ENCODE results near the gene OSBP.
"Not testable (repeated sequence)": the region's sequence is repeated elsewhere in the genome, so short reads cannot be mapped to it uniquely, and the experiment has no call there.

Gene OSBP

DNA sequence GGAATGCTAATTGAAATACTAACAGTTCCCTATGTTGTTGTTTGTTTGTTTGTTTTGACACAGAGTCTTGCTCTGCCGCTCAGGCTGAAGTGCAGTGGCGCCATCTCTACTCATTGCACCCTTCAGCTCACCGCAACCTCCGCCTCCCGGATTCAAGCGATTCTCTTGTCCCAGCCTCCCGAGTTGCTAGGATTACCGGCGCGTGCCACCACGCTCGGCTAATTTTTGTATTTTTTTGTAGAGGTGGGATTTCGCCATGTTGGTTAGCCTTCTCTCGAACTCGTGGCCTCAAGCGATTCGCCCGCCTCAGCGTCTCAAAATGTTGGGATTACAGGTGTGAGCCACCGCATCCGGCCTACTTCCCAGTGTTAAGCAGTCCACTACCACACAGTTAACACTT lies 62.3 kb downstream of the OSBP start:
- H3K27me3 Mint-ChIP-seq: peaks cover 5% of the 10 kb centered on the region in 2 donors
- H3K27ac Mint-ChIP-seq: no peak overlapping the region
- no peaks in the 10 kb centered on the region for H3K9me3 Mint-ChIP-seq
- no peak overlapping the region for H3K4me3 Mint-ChIP-seq
- peaks cover 0 to 14% of the 10 kb centered on the region in 2 donors for H3K36me3 Mint-ChIP-seq
- no peak for DNase-seq
- no peak for ATAC-seq (replicated peaks)
- H3K4me1 Mint-ChIP-seq: peaks cover 32 to 52% of the 10 kb centered on the region in 2 donors

DNA sequence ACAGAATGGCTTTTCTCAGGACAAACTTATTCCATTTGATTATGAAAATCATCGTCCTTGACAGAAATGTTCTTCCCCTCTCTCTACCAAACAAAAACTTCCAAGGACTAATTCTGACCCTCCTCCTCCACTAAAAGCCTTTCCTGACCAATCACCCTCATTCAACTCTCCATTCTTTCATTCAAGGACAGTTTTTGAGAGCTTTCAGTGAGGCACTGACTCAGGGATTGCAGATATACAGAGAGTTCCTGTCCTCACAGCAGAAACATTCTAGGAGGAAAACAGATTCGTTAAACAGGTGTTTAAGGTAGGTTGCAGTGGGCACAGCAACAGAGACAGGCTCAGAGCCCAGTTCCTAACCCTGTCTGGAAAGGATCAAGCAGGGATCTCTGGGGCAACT lies 62.7 kb downstream of the OSBP start:
- Mint-ChIP-seq H3K9me3 (no peaks in the 10 kb centered on the region), H3K4me3 (no peak overlapping the region), H3K4me1 (peaks cover 32 to 52% of the 10 kb centered on the region in 2 donors), H3K36me3 (peaks cover 0 to 14% of the 10 kb centered on the region in 2 donors), H3K27ac (no peak overlapping the region), H3K27me3 (peaks cover 5% of the 10 kb centered on the region in 2 donors)
- no peak for ATAC-seq (replicated peaks)
- DNase-seq: no peak

DNA sequence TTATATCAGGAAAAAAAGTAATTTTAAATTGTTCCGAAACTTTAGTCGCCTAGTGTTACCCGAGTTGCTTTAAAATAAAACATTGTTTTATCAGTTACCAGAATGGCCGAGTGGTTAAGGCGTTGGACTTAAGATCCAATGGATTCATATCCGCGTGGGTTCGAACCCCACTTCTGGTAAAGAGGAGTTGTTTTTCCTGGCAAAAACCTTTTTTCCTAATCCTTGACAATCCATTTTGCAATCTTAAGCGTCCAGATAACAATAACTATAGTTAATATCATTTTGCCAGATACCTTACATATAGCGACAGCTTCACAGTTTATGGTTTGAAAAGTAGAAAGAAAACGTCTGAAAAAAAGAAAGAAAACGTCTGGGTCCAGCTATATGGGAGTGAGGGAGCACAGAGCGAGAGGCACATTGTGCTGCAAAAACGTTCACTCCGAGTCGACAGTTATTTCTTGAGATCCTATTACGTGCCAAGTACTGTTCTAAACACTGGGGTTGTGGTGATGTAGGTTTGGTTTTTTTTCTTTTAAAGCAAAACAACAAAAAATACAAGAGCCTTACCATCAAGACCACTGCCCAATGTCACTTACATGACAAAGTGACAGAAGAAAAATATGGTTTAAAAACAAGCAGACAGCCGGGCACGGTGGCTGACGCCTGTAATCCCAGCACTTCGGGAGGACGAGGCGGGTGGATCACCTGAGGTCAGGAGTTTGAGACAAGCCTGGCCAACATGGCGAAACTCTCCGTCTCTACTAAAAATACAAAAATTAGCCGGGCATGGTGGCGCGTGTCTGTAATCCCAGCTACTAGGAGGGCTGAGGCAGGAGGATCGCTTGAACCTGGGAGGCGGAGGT lies 63.7 kb downstream of the OSBP start:
- ATAC-seq (replicated peaks) (no peak), DNase-seq (no peak)
- Mint-ChIP-seq H3K4me1 (peaks cover 26 to 46% of the 10 kb centered on the region in 2 donors), H3K36me3 (peaks cover 0 to 14% of the 10 kb centered on the region in 2 donors), H3K27ac (peak overlapping the region; percentile 59), H3K4me3 (peak overlapping the region; percentile 16 to 91), H3K9me3 (no peaks in the 10 kb centered on the region), H3K27me3 (peaks cover 5% of the 10 kb centered on the region in 2 donors)

DNA sequence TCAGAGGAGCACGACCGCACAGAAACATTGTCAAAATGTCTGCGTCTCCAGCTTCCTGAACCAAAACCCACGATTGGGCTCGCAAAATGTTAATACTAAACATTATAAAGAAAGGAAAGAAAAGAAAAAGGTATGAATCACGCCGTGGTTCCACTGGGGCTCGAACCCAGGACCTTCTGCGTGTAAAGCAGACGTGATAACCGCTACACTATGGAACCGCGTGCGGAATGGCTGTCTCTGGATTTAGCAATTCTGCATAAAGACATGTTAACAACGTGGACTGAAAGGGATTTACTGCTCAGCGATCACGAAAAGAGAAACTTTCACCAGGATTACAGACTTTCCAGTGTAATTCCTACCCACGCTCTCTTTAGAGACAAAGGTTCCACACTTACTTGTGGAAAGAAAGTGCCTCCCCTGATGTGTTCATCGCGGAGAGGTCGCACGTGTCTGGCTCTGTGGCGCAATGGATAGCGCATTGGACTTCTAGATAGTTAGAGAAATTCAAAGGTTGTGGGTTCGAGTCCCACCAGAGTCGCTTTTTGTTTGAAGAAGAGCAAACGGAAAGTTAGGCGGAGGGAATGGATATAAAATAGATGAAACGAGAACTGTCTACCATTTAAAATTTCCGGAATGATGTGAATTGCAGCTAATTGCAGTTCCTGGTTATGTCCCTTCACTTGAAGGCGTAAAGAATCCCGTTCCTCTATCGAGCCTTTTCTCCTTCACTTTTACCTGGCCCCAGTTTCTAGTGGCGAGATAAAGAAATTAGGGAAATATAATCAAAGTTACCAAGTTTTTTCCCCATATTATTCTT lies 64.5 kb downstream of the OSBP start:
- peaks cover 0 to 12% of the 10 kb centered on the region in 2 donors for H3K36me3 Mint-ChIP-seq
- no peaks in the 10 kb centered on the region for H3K9me3 Mint-ChIP-seq
- peaks cover 5% of the 10 kb centered on the region in 2 donors for H3K27me3 Mint-ChIP-seq
- ATAC-seq (replicated peaks) (peak; percentile 59 to 64), DNase-seq (peak; percentile 68)
- peak overlapping the region; percentile 82 to 91 for H3K4me3 Mint-ChIP-seq
- H3K27ac Mint-ChIP-seq: peak overlapping the region; percentile 98
- peaks cover 22 to 39% of the 10 kb centered on the region in 2 donors for H3K4me1 Mint-ChIP-seq

DNA sequence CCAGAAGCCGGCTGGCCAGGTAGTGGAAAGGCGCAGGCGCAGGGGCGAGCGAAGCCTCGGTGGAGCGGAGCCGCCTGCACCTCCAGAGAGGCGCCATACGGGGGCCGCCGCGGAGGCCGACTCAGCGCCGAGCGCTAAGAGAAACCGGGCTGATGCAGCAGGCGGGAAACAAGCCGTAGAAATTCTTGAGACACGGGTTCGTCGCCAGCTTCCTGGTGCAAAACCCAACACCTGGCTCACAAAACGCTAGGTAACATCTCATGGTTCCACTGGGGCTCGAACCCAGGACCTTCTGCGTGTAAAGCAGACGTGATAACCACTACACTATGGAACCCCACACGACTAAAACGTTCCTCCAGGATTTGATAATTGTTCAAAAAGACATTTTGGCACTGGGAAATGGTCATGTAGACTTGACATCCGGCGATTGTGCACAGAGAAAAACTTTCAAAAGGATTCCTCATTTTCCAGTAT lies 65.2 kb downstream of the OSBP start:
- Mint-ChIP-seq H3K4me1 (peaks cover 17 to 33% of the 10 kb centered on the region in 2 donors), H3K4me3 (peak overlapping the region; percentile 82 to 91), H3K36me3 (peaks cover 0 to 10% of the 10 kb centered on the region in 2 donors), H3K9me3 (no peaks in the 10 kb centered on the region), H3K27me3 (peaks cover 5% of the 10 kb centered on the region in 2 donors), H3K27ac (peak overlapping the region; percentile 98)
- DNase-seq (peak; percentile 93), ATAC-seq (replicated peaks) (peak; percentile 91 to 92)

DNA sequence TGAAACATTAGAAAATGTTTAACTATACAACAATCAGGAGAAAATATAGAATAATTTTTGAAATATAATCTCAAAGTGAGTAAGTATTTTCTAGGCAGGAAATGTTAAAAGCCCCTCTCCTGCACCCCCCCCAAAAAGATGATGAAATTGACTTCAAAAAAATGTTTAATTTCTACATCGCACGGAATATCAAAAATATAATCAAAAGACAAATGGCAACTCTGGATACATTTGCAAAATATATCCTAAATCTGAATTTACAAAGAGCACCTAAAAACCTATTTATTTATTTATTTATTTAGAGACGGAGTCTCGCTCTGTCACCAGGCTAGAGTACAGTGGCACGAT lies 67.3 kb downstream of the OSBP start:
- Mint-ChIP-seq H3K4me3 (no peak overlapping the region), H3K36me3 (peaks cover 0 to 10% of the 10 kb centered on the region in 2 donors), H3K4me1 (peaks cover 13 to 19% of the 10 kb centered on the region in 2 donors), H3K27ac (no peak overlapping the region), H3K27me3 (peaks cover 0 to 9% of the 10 kb centered on the region in 2 donors), H3K9me3 (no peaks in the 10 kb centered on the region)
- ATAC-seq (replicated peaks) (no peak), DNase-seq (no peak)

DNA sequence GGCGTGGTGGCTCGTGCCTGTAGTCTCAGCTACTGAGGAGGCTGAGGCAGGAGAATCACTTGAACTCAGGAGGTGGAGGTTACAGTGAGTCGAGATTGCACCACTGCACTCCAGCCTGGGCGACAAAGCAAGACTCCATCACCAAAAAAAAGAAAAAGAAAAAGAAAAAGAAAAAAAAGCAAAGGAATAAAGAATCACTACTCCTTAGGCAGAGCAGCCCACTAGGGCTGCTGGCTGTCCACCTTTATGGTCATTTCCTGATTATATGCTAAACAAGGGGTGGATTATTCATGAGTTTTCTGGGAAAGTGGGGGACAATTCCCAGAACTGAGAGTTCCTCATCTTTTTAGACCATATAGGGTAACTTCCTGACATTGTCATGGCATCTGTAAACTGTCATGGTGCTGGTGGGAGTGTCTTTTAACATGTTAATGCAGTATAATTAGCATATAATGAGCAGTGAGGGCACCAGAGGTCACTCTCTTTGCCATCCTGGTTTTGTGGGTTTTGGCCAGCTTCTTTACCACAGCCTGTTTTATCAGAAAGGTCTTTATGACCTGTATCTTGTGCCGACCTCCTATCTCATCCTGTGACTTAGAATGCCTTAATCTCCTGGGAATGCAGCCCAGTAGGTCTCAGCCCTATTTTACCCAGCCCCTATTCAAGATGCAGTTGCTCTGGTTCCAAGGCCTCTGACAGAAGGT lies 67.8 kb downstream of the OSBP start:
- not testable (repeated sequence) for DNase-seq; H3K9me3 Mint-ChIP-seq; H3K27me3 Mint-ChIP-seq; H3K36me3 Mint-ChIP-seq; ATAC-seq (replicated peaks); H3K4me3 Mint-ChIP-seq; H3K27ac Mint-ChIP-seq
- H3K4me1 Mint-ChIP-seq: peaks cover 13 to 18% of the 10 kb centered on the region in 2 donors

DNA sequence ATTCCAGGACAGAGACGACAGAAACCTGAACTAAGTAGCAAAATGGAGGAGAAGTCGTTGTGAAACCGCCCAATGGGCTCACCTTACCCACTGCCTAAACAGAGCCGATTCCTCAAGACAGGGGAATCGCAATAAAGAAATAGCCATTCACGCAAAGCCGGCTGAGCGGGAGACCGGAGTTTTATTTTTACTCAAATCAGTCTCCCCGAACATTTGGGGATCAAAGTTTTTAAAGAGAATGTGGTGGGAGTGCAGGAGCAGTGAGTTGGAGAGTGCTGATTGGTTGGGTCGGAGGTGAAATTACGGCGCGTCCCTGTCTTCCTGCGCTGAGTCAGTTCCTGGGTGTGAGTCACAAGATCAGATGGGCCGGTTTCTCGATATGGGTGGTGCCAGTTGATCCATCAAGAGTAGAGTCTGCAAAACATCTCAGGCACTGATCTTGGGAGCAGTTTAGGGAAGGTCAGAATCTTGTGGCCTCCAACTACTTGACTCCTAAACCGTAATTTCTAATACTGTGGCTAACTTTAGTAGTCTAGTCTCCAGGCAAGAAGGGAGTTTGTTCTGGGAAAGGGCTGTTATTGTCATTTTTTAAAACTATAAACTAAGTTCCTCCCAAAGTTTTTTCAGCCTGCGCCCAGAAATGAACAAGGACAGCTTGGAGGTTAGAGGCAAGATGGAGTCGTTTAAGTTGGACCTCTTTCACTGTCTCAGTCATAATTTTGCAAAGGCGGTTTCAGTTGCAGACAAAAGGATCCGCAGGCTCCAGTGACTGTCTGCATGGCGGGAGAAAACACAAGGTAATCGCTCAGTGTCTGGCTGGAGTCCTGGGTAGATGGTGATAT lies 70.2 kb downstream of the OSBP start:
- H3K27me3 Mint-ChIP-seq: peaks cover 0 to 6% of the 10 kb centered on the region in 2 donors
- ATAC-seq (replicated peaks): no peak
- H3K36me3 Mint-ChIP-seq: peaks cover 0 to under 1% of the 10 kb centered on the region in 2 donors
- H3K9me3 Mint-ChIP-seq: no peaks in the 10 kb centered on the region
- no peak overlapping the region for H3K4me3 Mint-ChIP-seq
- H3K4me1 Mint-ChIP-seq: peaks cover 3 to 8% of the 10 kb centered on the region in 2 donors
- H3K27ac Mint-ChIP-seq: no peak overlapping the region
- DNase-seq: no peak

DNA sequence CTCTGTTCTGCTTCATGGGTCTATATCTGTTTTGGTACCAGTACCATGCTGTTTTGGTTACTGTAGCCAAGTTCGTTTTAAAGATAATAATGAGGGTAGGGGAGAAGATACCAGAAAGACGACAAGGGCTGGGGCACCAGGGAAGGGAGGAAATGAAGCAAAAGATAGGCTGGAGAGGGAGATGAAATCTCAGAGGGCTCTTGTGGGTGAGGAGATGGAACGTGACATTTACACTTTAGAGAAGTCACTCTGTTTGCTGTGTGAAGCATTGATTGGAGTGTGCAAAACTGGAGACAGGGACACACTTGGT lies 70.8 kb downstream of the OSBP start:
- no peak for DNase-seq
- H3K4me3 Mint-ChIP-seq: no peak overlapping the region

DNA sequence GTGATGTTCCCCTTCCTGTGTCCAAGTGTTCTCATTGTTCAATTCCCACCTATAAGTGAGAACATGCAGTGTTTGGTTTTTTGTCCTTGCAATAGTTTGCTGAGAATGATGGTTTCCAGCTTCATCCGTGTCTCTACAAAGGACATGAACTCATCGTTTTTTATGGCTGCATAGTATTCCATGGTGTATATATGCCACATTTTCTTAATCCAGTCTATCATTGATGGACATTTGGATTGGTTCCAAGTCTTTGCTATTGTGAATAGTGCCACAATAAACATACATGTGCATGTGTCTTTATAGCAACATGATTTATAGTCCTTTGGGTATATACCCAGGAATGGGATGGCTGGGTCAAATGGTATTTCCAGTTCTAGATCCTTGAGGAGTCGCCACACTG lies 71.9 kb downstream of the OSBP start:
- not testable (repeated sequence) for H3K4me1 Mint-ChIP-seq; H3K9me3 Mint-ChIP-seq; H3K36me3 Mint-ChIP-seq; H3K27ac Mint-ChIP-seq; H3K27me3 Mint-ChIP-seq; H3K4me3 Mint-ChIP-seq; ATAC-seq (replicated peaks); DNase-seq

More for the DNA sequence above, 70.8 kb downstream of the OSBP start:
- Mint-ChIP-seq H3K9me3 (no peaks in the 10 kb centered on the region), H3K4me1 (peaks cover 3 to 5% of the 10 kb centered on the region in 2 donors), H3K27me3 (peaks cover 0 to 5% of the 10 kb centered on the region in 2 donors), H3K27ac (no peak overlapping the region), H3K36me3 (no peaks in the 10 kb centered on the region)
- no peak for ATAC-seq (replicated peaks)

DNA sequence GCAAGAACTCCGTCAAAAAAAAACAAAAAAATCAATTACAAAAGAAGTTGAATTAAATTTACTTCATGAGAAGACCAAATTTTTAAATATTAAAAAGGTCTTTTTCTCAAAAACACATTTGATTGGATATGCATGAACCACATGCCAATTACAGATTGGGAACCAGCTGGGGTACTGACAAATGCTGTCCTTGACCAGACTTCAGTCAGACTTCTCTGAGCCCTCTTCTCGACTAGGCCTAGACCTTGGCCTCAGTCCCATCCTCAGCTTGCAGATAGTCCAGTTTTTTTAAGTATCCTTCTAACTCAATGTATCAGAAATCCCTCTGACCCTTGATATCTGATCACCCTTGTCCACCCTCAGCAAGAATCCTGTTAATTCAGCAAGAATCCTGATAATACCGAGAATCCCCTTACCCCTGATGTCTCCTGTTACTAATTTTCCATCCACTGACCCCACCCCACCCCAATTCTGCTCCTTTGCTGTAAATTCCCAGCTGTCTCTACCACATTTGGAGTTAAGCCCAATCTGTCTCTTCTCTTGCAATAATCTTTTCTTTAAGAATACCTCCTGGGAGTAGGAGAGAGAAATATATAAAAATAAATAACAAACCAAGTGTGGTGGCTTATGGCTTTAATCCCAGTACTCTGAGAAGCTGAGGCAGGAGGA lies 73.3 kb downstream of the OSBP start:
- Mint-ChIP-seq H3K9me3 (no peaks in the 10 kb centered on the region), H3K27ac (no peak overlapping the region), H3K4me3 (no peak overlapping the region), H3K27me3 (peaks cover 0 to 5% of the 10 kb centered on the region in 2 donors), H3K4me1 (peaks cover 0 to 8% of the 10 kb centered on the region in 2 donors), H3K36me3 (no peaks in the 10 kb centered on the region)
- ATAC-seq (replicated peaks) (no peak), DNase-seq (no peak)

DNA sequence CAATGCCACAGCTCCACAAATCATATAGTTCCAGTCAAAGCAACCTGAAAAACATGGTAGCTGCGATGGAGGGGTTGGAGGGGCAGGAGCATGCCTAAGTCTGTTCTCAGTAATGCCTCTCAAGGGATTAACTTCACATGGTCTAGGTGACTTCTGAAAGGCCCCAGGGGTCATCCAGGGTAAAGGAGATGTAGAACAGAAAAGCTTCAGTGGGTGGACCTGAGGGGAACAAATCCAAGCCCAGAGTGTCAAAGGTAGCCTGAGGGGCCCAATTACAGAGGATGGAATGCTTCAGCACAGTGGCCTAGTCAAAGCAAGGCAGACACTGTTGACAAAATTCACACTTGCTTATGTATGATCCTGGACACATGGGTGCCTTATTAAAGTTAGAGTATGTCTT lies 80.9 kb downstream of the OSBP start:
- peaks cover 9 to 11% of the 10 kb centered on the region in 2 donors for H3K27me3 Mint-ChIP-seq
- H3K27ac Mint-ChIP-seq: no peak overlapping the region
- H3K4me3 Mint-ChIP-seq: no peak overlapping the region

DNA sequence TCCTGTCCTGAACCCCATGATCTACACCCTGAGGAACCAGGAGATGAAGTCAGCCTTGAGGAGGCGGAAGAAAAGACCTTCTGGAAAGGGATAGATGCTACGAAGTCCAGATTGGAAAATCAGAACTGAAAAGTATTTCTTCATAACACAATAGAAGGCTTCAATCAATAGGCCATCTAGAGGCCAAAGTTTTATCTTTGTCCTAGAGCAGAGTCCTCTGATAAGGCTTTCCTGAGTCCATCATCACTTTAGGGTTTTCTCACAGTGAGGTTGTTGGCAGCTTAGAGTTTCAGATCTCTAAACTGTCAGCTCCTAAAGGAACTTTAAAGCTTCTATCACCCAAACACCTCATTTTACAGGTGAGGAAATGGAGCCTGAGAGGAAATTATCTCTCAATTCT lies 83.0 kb downstream of the OSBP start:
- DNase-seq (no peak), ATAC-seq (replicated peaks) (no peak)
- no peaks in the 10 kb centered on the region for H3K9me3 Mint-ChIP-seq
- H3K4me1 Mint-ChIP-seq: peaks cover 3 to 9% of the 10 kb centered on the region in 2 donors
- H3K36me3 Mint-ChIP-seq: no peaks in the 10 kb centered on the region
- no peak overlapping the region for H3K27ac Mint-ChIP-seq
- H3K4me3 Mint-ChIP-seq: no peak overlapping the region
- peaks cover 9 to 11% of the 10 kb centered on the region in 2 donors for H3K27me3 Mint-ChIP-seq

More for the DNA sequence above, 80.9 kb downstream of the OSBP start:
- DNase-seq (no peak), ATAC-seq (replicated peaks) (no peak)
- H3K36me3 Mint-ChIP-seq: no peaks in the 10 kb centered on the region
- peaks cover 3 to 14% of the 10 kb centered on the region in 2 donors for H3K4me1 Mint-ChIP-seq
- no peaks in the 10 kb centered on the region for H3K9me3 Mint-ChIP-seq

Measured in stimulated activated naive B cell treated with anti-CD40 and anti-IgM and Interleukin-4, amounts not matched to agents 10 μg/mL and 1 μg/mL and 100 μg/mL, for 72 hours (primary cell).